ENCODE data around the gene AK2.

AK2 gene

GRCh38 chr1:33021567-33022431, 14.9 kb downstream of the AK2 start:
- DNase-seq, result no peak

GRCh38 chr1:33018112-33018511, 18.6 kb downstream of the AK2 start:
- DNase-seq, result no peak

- DNase-seq, result no peak
Measured at GRCh38 chr1:33017175-33017574, 19.5 kb downstream of the AK2 start.

- DNase-seq, result no peak
Measured at GRCh38 chr1:33015216-33015615, 21.5 kb downstream of the AK2 start.

GRCh38 chr1:33014464-33015163, 22.1 kb downstream of the AK2 start:
- no peak for DNase-seq

GRCh38 chr1:33013791-33014190, 22.9 kb downstream of the AK2 start:
- no peak for DNase-seq

- DNase-seq, result no peak
Measured at GRCh38 chr1:33012165-33012564, 24.5 kb downstream of the AK2 start.

GRCh38 chr1:33010932-33011731, 25.6 kb downstream of the AK2 start:
- DNase-seq, result no peak

GRCh38 chr1:33009561-33009960, 27.1 kb downstream of the AK2 start:
- DNase-seq, result no peak

GRCh38 chr1:33008051-33008914, 28.4 kb downstream of the AK2 start:
- DNase-seq, result no peak

- DNase-seq, result peak; percentile 32 to 49
Measured at GRCh38 chr1:33007190-33008050, 29.3 kb downstream of the AK2 start.

- no peak for DNase-seq
Measured at GRCh38 chr1:33005838-33006421, 30.8 kb downstream of the AK2 start.

GRCh38 chr1:33005117-33005837, 31.4 kb downstream of the AK2 start:
- no peak for DNase-seq

- DNase-seq, result no peak
Measured at GRCh38 chr1:33004613-33005012, 32.1 kb downstream of the AK2 start.

GRCh38 chr1:33003657-33004056, 33.0 kb downstream of the AK2 start:
- no peak for DNase-seq

- no peak for DNase-seq
Measured at GRCh38 chr1:33002006-33002405, 34.7 kb downstream of the AK2 start.

- no peak for DNase-seq
Measured at GRCh38 chr1:33001282-33001681, 35.4 kb downstream of the AK2 start.

GRCh38 chr1:33000427-33001026, 36.2 kb downstream of the AK2 start:
- DNase-seq, result no peak

GRCh38 chr1:32998997-32999396, 37.7 kb downstream of the AK2 start:
- DNase-seq, result no peak

- DNase-seq, result no peak
Measured at GRCh38 chr1:32998064-32998463, 38.6 kb downstream of the AK2 start.

Measured in CD4-positive, alpha-beta T cell treated with Interleukin-1 beta for 1 hour (primary cell).